Spleen (tissue), 7 donors: Measurements from ENCODE around the gene RRP12.
A peak's percentile ranks its signal among the peaks of the same experiment; 100 is the strongest.

ENCODE experiments used
- CTCF ChIP-seq, 11 experiments: fragments of 200-600 bp in 7 of 11; fragments of 450-650 bp in 4 of 11; sonication (generic) in 4 of 11; IDR thresholded peaks in 8 of 11; conservative IDR thresholded peaks in 3 of 11; 1 replicate in 7 of 11; 2 replicates in 4 of 11; pipeline versions ENCODE4 v1.4.0 to v1.8.0; 2016 to 2021; ENCODE audit warnings: antibody characterized with exemption in 11 of 11, inconsistent platforms in 4 of 11, mild to moderate bottlenecking in 1 of 11
- POLR2A ChIP-seq, 3 donors: fragments of 450-650 bp; IDR thresholded peaks; one replicate each; pipeline ENCODE4 v1.5.1; 2017; ENCODE audit warnings: antibody characterized with exemption in 3 of 3, mild to moderate bottlenecking in 1 of 3
- POLR2AphosphoS5 ChIP-seq, 3 donors: sonication (generic); formaldehyde crosslinking; IDR thresholded peaks; one replicate each; pipeline ENCODE4 v1.5.1; 2017; ENCODE audit warnings: antibody characterized with exemption in 3 of 3
- donor health status: DM: no; HTN: no; CAD: no; lungs with moderate emphysema.
- donor health status: DM: no; HTN: no; CAD: no.
- donor health status: DM: no; HTN: no; CAD: no.

GRCh38 chr10:97365761-97366351, 35.3 kb downstream of the RRP12 start:
- no peak for TF ChIP-seq CTCF (IDR thresholded peaks at IDR 0.05 in 8 of 11, conservative IDR thresholded peaks at IDR 0.05 in 3 of 11)
- TF ChIP-seq POLR2AphosphoS5 (IDR thresholded peaks at IDR 0.05): peak in 2 of 3 donors; percentile 29 to 36
- no peak for TF ChIP-seq POLR2A (IDR thresholded peaks at IDR 0.05)
